Esophagus muscularis mucosa (tissue), 4 donors: ENCODE results near the gene LIN52. TPM values are rescaled to one million over a fixed set of nuclear protein-coding genes. Genes with fewer than 3 reads are reported as not detected.

Experiments used
- DNase-seq: peaks from one replicate; pipeline ENCODE4 v3.0.0-alpha.2; 2017; ENCODE audit errors: extremely low spot score
- H3K27ac ChIP-seq, 4 donors: fragments of 200-600 bp; sonication (generic); replicated peaks in 1 of 4; 1 replicate in 3 of 4; 2 replicates in 1 of 4; pipeline ENCODE4 v1.5.1; 2016 to 2019; ENCODE audit warnings: mild to moderate bottlenecking in 1 of 4
- H3K27me3 ChIP-seq, 4 donors: fragments of 200-600 bp; sonication (generic); one replicate each; pipeline versions ENCODE4 v1.5.1 to v1.6.0; 2016 to 2019
- H3K36me3 ChIP-seq, 4 donors: fragments of 200-600 bp; sonication (generic); one replicate each; pipeline ENCODE4 v1.5.1; 2016 to 2019
- H3K4me1 ChIP-seq, 4 donors: fragments of 200-600 bp; sonication (generic); one replicate each; pipeline ENCODE4 v1.5.1; 2016 to 2019
- H3K4me3 ChIP-seq, 4 donors: fragments of 200-600 bp; sonication (generic); 1 replicate in 2 of 4; 2 replicates in 2 of 4; pipeline ENCODE4 v1.5.1; 2016 to 2019; ENCODE audit warnings: mild to moderate bottlenecking in 4 of 4, moderate library complexity in 1 of 4
- H3K9me3 ChIP-seq, 4 donors: fragments of 200-600 bp; sonication (generic); 1 replicate in 3 of 4; 2 replicates in 1 of 4; pipeline ENCODE4 v1.5.1; 2016 to 2019
- EP300 ChIP-seq: sonication (generic); formaldehyde crosslinking; IDR thresholded peaks from one replicate; pipeline ENCODE4 v1.6.1; 2017; ENCODE audit warnings: antibody characterized with exemption
- POLR2A ChIP-seq: fragments of 450-650 bp; IDR thresholded peaks from one replicate; pipeline ENCODE4 v1.6.1; 2017; ENCODE audit warnings: antibody characterized with exemption, moderate library complexity, mild to moderate bottlenecking, low read depth
- POLR2AphosphoS5 ChIP-seq, 2 donors: sonication (generic); formaldehyde crosslinking; IDR thresholded peaks; one replicate each; pipeline ENCODE4 v1.6.1; 2017; ENCODE audit warnings: antibody characterized with exemption in 2 of 2
- WGBS: methylation state at CpG from one replicate; pipeline ENCODE4 v1.1.5; 2018; 5-methylcytosine and 5-hydroxymethylcytosine counted together
- intact Hi-C: fragments of 100-400 bp; cut with DNase I; formaldehyde crosslinking; loops from one replicate; pipeline ENCODE4 v1.15.1; 2023
- total RNA-seq, 4 donors: library from RNA; depleted of rRNA; stranded (reverse); fragments of >200 nt; gene quantifications; one replicate each; pipeline versions ENCODE4 v1.1.0 to v1.2.1, GENCODE V29; 2016
- TF ChIP-seq, protein P1 (sequence below), 3 experiments: fragments of 200-600 bp in 2 of 3; fragments of 450-650 bp in 1 of 3; sonication (generic) in 2 of 3; IDR thresholded peaks; one replicate each; pipeline ENCODE4 v1.5.1; 2017 to 2019; ENCODE audit warnings: antibody characterized with exemption in 3 of 3, mild to moderate bottlenecking in 2 of 3, moderate library complexity in 1 of 3

Gene LIN52
- total RNA-seq, 4 donors from 2014 or later, result 8.4 to 13.5 (median 11.7) TPM

DNA sequence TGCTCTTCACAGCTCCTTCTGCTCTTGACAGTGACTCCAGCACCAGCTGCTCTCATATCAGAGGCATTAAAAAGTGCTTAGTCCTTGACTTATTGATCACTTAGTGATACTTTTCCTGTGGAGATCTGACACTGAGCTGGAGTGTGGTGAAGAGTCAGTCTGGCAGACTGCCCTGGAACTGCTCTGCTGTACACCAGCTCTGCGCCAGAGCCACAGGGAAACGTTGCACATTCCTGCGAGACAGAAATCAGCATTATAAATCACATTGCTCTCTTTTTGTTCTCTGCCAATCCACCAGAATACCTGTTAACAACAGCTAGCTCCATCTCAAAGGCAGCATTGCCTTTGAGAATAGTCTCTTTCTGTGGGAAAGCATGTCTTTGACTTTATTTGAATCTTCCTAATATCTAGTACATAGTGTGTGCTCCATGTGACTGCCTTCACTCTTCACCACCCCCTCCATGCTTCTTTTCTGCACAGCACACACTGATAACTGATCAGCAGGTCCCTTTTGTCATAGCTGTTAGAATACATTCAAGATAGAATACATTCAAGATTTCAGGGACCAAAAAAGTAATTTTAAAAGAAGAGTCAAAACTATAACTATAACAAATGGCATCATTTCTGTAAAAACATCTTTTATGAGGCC is 106.3 kb downstream of the LIN52 start:
- intact Hi-C loops, result no loop called here
- no peak for TF ChIP-seq POLR2A
- TF ChIP-seq, protein P1, sequence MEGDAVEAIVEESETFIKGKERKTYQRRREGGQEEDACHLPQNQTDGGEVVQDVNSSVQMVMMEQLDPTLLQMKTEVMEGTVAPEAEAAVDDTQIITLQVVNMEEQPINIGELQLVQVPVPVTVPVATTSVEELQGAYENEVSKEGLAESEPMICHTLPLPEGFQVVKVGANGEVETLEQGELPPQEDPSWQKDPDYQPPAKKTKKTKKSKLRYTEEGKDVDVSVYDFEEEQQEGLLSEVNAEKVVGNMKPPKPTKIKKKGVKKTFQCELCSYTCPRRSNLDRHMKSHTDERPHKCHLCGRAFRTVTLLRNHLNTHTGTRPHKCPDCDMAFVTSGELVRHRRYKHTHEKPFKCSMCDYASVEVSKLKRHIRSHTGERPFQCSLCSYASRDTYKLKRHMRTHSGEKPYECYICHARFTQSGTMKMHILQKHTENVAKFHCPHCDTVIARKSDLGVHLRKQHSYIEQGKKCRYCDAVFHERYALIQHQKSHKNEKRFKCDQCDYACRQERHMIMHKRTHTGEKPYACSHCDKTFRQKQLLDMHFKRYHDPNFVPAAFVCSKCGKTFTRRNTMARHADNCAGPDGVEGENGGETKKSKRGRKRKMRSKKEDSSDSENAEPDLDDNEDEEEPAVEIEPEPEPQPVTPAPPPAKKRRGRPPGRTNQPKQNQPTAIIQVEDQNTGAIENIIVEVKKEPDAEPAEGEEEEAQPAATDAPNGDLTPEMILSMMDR (IDR thresholded peaks at IDR 0.05), result no peak
- TF ChIP-seq EP300, result no peak
- no peak for TF ChIP-seq POLR2AphosphoS5 (IDR thresholded peaks at IDR 0.05)
- Histone ChIP-seq H3K4me3 (no peak overlapping the region), H3K9me3 (no peaks in the 10 kb centered on the region), H3K36me3 (peaks cover 0 to 8% (median 0%) of the 10 kb centered on the region in 4 donors), H3K27ac (no peak overlapping the region), H3K27me3 (no peaks in the 10 kb centered on the region), H3K4me1 (no peaks in the 10 kb centered on the region)
- WGBS, result 69% methylated on average over 3 of the region's 3 CpGs
- no peak for DNase-seq

DNA sequence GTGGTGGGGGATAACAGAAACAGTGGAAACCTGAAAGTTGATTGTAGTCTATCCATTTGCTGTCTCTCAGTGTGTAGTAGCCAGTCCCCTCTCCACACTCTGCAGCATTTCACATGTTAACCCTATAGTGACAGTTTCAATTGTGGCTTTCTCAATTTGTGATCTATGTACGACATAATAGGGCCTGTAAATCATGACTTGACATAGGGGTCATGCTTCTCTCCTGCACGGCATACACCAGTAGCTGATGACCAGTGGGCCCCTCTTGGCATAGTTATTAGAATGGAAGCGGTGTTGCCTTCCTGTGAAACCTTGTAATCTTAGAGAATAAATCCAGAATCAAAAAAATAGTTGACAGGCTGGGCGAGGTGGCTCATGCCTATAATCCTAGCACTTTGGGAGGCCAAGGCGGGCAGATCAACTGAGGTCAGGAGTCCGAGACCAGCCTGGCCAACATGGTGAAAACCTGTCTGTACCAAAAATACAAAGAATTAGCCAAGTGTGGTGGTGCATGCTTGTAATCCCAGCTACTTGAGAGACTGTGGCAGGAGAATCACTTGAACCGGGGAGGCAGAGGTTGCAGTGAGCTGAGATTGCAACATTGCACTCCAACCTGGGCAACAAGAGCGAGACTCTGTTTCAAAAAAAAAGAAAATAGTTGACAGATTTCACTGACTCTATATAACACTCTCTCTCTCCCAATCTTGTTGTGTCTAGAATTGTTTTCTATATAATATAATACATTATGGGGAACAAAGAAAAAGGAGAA is 109.9 kb downstream of the LIN52 start:
- no peak overlapping the region for H3K27ac ChIP-seq
- H3K4me1 ChIP-seq, result no peaks in the 10 kb centered on the region
- no peak for DNase-seq
- intact Hi-C loops, result no loop called here
- H3K36me3 ChIP-seq, result peaks cover 6 to 20% (median 11%) of the 10 kb centered on the region in 4 donors
- TF ChIP-seq EP300, result no peak
- TF ChIP-seq POLR2A, result no peak
- TF ChIP-seq POLR2AphosphoS5 (IDR thresholded peaks at IDR 0.05), result no peak
- TF ChIP-seq, protein P1 (IDR thresholded peaks at IDR 0.05), result no peak
- 97% methylated on average over 8 of the region's 8 CpGs for WGBS
- no peaks in the 10 kb centered on the region for H3K27me3 ChIP-seq
- no peak overlapping the region for H3K4me3 ChIP-seq
- no peaks in the 10 kb centered on the region for H3K9me3 ChIP-seq

DNA sequence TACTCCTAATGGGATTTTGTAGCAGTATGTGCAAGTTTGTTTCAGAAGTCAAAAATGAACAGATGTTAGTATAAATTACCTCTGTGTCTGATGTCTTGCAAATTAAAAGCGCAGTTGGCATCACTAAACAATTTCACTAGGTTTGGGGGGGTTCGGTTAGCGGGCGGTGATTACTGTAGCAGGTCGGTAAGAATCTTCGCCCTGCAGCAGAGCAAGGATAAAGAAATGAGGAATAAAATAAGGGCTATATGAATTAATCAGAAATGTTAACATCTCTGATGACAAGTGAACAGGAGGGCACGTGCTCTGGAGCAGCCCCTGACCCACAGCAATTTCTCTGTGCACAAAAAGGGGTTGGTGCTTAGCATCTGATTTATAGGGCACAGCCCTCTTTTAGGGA is 110.9 kb downstream of the LIN52 start:
- Histone ChIP-seq H3K27me3 (no peaks in the 10 kb centered on the region), H3K4me3 (no peak overlapping the region), H3K4me1 (no peaks in the 10 kb centered on the region), H3K36me3 (peaks cover 6 to 20% (median 12%) of the 10 kb centered on the region in 4 donors), H3K9me3 (no peaks in the 10 kb centered on the region), H3K27ac (no peak overlapping the region)
- WGBS, result 93% methylated on average over 7 of the region's 7 CpGs
- intact Hi-C loops, result no loop called here
- TF ChIP-seq, protein P1 (IDR thresholded peaks at IDR 0.05), result no peak
- TF ChIP-seq EP300, result no peak
- no peak for TF ChIP-seq POLR2AphosphoS5 (IDR thresholded peaks at IDR 0.05)
- TF ChIP-seq POLR2A, result no peak
- no peak for DNase-seq

DNA sequence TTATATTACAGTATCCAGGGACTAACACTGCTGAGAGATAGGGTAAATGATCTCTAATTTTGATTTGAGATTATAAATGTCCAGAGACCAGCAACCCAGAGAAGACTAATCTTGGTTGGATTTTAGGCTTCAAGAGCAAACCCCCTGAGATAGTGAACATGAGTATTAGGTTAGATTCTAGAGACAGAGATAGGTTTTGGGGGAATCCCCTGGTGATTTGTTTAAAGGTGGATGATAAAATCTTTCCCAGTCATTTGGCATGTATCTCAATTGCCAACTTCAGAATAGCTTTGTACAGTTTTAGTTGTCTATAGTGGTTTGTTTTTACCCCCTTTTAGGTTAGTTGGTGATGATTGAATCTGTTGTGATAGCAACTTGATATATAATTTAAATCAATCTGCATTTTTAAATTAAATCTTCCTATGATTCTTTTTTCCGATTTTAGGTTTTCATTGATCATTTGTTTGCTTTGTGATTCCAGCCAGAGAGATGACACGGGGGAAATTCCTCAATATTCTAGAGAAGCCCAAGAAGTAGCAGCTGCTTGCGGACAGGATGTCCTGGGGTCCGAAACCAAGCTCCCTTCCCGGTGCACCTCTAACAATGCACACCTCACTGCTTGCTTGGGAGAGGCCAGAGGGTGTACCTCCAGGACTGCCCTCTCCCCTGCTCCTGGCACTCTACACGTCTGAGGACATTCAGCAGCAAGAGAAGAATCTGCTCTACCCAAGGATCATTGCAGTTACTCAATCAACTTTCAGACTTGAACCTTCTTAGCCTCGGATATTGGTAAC is 113.9 kb downstream of the LIN52 start:
- H3K27me3 ChIP-seq, result no peaks in the 10 kb centered on the region
- H3K36me3 ChIP-seq, result peaks cover 6 to 40% (median 23%) of the 10 kb centered on the region in 4 donors
- 100% methylated on average over 7 of the region's 7 CpGs for WGBS
- DNase-seq, result peak; percentile 70
- H3K27ac ChIP-seq, result no peak overlapping the region
- no peaks in the 10 kb centered on the region for H3K9me3 ChIP-seq
- H3K4me3 ChIP-seq, result no peak overlapping the region
- no peak for TF ChIP-seq POLR2AphosphoS5 (IDR thresholded peaks at IDR 0.05)
- TF ChIP-seq, protein P1 (IDR thresholded peaks at IDR 0.05), result no peak
- TF ChIP-seq EP300, result no peak
- TF ChIP-seq POLR2A, result no peak
- no peaks in the 10 kb centered on the region for H3K4me1 ChIP-seq
- intact Hi-C loops, result no loop called here
